COLO829 (cell line): ENCODE results near the gene HDAC6.

Experiments used
- DNase-seq: peaks from one replicate; pipeline ENCODE4 v3.0.0; 2012; ENCODE audit warnings: low spot score

Gene HDAC6

GRCh38 chrX:48801280-48802088, at the start of gene HDAC6:
Gene HDAC6 (plus strand): TSS chrX:48802067. CDS start chrX:48802693, 626 bp downstream.
- DNase-seq = peak; percentile 97

DNA sequence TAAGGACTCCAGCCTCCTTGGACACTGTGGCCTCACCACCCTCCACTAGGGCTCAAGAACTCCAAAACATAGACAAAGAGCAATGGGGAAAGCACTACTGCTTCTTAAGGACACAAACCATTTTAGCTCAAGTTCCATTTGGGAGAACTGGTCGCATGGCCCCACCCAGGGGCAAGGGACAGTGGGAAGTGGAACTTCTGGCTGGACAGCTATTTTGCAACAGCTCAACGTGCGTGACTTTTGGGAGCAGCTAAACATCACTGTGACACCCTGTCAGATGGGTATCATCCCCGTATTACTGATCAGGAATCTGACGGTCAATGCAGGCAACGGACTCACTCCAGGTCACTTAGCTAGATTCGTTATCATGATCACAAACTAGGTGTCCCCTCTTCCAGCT, 49.4 kb upstream of the HDAC6 start:
- DNase-seq = no peak

- DNase-seq = no peak
These were observed 48.1 kb upstream of the HDAC6 start for GRCh38 chrX:48753708-48754228.

GRCh38 chrX:48754238-48754637, 47.6 kb upstream of the HDAC6 start:
- DNase-seq = no peak

DNA sequence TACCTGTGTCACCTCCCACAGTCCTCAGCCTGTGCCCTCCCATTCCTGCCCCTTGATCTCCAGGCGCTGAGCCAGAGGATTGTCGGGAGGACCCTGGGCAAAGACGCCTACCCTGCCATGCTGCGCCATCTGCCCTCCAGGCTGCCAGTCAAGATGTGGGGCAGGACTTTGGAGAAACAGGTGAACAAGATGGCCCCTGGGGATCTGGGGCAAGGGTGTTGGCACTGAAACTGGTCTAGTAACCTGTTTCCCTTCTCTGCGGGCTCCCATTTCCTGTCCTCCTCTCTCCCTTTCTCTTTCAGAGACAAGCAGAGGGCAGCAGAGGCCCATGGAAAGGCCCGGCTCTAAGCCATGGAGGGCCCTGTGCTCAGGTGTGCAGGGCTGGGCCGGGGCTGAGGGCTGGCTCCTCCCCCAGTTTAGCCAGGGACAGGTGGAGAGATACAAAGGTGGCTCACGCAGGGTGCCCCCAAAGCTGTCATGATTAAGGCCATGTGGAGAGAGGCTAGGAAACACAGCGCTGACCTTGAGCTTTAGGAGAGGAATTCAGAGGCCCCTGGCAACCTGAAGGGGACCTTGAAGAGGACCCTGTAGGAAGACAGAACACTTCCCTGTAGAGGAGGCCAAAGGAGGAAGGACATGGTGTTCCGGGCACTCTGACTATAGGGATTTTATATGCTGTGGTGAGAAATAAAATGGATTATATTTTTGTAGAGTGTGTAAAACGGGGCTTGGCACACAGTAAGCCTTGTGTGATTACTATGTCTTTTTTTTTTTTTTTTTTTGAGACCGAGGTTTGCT, 40.0 kb upstream of the HDAC6 start, which contains the start of gene GLOD5:
Gene GLOD5, plus strand, starts transcription at position 74 of the 798 bp plus-strand sequence. Its CDS starts 44 bp downstream, at position 118.
- no peak for DNase-seq

DNA sequence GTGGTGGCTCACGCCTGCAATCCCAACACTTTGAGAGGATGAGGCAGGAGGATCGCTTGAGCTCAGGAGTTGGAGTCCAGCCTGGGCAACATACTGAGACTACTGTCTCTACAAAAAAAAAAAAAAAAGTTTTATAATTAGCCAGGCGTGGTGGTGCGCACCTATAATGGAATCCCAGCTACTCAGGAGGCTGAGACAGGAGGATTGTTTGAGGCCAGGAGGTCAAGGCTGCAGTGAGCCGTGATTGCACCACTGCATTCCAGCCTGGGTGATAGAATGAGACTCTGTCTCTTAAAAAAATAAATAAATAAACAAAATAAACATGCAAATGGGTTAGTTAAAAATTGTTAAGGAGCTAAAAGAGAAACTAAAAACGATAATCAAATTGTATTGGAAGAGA, 32.6 kb upstream of the HDAC6 start:
- DNase-seq = no peak

GRCh38 chrX:48770296-48770695, 31.6 kb upstream of the HDAC6 start:
- no peak for DNase-seq

GRCh38 chrX:48772602-48773001, 29.3 kb upstream of the HDAC6 start:
- DNase-seq = no peak

- no peak for DNase-seq
These were observed 24.9 kb upstream of the HDAC6 start for GRCh38 chrX:48776818-48777439.

DNA sequence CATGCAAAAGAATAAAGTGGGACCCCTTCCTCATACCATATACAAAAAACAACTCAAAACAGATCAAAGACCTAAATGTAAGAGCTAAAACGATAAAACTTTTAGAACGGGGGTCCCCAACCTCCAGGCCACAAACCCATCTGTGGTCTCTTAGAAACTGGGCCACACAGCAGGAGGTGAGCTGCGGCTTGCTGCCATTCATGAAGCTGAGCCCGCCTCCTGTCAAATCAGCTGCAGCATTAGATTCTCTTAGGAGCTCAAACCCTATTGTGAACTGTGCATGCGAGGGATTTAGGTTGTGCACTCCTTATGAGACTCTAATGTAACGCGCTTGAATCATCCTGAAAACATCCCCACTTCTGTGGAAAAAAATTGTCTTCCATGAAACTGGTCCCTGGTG, 22.5 kb upstream of the HDAC6 start:
- no peak for DNase-seq

- DNase-seq = no peak
These were observed 20.2 kb upstream of the HDAC6 start for GRCh38 chrX:48781705-48782104.

DNA sequence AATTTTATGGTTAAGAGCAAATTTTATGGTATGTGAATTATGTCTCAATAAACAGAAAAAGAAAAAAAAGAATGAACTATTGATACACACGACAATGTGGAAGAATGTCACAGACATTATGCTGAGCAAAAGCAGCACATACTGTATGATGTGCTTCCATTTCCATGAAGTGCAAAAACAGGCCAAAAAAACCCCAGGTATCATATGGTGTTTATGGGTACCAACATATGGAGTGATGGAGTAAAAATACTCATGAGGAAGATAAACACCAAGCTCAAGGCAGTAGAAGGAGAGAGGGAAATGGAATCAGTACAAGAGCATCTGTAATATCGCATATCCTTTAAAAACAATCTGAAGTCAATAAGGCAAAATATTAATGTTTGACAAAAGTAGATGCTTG, 19.7 kb upstream of the HDAC6 start:
- no peak for DNase-seq

GRCh38 chrX:48782795-48783194, 19.1 kb upstream of the HDAC6 start:
- DNase-seq = no peak

DNA sequence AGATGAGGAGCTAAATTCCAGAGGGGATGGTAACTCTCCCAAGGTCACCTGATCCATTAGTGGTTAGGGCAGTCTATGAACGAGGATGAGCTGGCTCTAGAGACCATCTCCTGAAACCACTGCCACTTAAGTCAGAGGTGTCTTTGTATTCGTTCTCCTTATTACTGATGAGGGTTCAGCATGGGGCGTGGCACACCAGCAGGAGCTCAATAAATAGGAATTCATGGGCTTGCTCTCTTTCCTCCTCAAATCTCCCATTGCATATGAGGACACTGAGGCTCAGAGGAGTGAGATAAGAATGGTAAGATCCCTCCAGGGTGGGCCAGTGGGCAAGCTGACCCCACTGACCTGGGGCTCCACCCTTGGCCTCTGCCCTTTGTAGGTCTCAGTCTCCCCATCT, 17.1 kb upstream of the HDAC6 start:
- no peak for DNase-seq

- no peak for DNase-seq
These were observed 16.7 kb upstream of the HDAC6 start for GRCh38 chrX:48785186-48785539.

DNA sequence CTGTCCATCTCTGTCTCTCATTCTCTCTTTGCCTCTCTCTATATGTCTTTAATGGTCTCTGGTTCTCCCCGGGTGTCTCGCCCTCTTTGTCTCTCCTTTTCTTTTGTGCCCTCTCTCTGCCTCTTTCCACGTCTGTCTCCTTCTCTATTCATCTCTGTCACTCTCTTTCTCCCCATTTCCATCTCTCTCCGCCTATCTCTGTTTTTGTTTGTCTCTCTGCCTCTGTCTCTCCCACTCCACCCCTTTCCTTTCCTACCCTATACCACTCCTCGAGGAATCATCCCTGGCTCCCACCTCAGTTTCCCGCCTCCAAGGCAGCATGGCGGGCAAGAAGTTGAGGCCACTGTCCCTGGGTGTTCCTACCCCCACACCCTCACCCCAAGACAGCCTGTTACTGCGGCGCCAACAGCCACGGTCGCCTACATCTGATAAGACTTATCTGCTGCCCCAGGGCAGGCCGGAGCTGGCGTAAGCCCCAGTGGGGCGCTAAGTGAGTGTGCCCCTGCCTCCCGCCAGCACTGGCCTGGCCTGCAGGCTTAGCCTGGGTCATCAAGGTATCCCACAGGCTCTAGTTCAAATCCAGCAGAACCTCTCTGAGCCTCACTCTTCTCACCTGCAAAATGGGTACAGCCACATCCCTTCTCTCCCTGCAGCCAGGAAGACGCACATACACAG, 16.2 kb upstream of the HDAC6 start:
- no peak for DNase-seq

DNA sequence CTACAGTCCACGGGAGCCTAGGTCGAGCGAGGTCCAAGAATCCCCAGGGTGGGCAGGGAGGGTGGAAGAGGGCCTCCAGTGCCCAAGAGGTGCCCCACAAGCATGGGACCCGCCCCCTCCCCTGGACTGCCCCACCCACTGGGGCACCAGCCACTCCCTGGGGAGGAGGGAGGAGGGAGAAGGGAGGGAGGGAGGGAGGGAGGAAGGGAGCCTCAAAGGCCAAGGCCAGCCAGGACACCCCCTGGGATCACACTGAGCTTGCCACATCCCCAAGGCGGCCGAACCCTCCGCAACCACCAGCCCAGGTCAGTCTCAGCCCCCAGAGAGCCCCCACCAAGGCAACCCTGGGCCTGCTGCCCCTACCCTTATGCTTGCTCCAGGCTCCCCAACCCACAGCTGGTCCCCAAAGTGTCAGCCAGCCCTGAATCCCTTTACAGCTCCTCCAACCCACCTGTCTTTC, 15.5 kb upstream of the HDAC6 start, which contains the start of gene GATA1:
Gene GATA1, plus strand, starts transcription at position 250 of the 460 bp plus-strand sequence. CDS start 4,520 bp downstream, outside the sequence.
- no peak for DNase-seq

GRCh38 chrX:48786825-48787504, 14.9 kb upstream of the HDAC6 start:
- DNase-seq = no peak

DNA sequence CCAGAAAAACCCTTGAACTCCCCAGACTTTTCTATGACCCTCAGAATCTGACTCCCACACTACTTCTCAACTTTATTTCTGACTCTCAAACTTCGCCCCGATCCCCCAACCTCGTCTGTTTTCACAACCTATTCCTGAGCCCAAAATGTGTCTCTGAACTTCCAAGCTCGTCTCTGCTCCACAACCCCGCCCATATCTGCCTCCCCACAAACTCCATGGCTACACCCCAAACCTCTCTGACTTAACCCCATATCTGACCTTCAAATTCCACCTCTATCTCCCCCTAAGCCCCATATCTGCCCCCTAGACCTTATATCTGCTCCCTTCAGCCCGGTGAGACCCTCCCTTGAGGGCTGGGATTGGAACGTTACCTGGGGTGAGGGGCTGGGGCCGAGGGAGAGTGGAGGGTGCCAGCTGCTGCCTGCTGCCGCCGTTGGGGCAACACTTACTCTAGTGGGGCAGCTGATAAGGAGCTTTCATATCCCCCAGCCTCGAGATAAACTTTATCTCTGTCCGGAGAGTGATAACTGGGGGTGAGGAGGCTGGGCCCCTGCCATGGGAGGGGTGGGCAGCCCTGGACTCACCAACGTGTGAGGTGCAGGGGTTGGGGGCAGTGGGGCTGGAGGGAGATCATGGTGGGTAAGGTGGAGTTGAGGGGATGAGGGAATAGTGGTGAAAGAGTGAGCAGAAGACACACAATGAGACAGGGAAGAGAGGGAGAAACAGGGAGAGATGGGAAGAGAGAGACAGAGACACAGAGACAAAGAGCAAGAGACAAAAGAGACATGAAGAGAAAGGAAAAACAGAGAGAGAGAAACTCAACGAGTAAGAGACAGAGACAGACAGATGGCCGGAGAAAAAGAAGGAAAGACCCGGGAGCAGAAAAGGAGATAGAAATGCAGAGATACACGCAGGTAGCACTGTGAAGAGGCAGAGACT, 14.1 kb upstream of the HDAC6 start:
- no peak for DNase-seq
